D721Med (cell line): ENCODE results near the gene PGM5.

ENCODE experiments used
- DNase-seq: peaks from one replicate; pipeline ENCODE4 v3.0.0; 2011; ENCODE audit warnings: low spot score; ENCODE audit not compliant: insufficient read length
- FAIRE-seq: peaks from 2 replicates; lab custom pipeline; 2011; peaks lifted over from hg19 to GRCh38; lab: Jason Lieb, UNC
- TF ChIP-seq, protein P1 (sequence below): IDR thresholded peaks from 2 replicates; pipeline ENCODE4 v1.5.1; 2012; ENCODE audit warnings: mild to moderate bottlenecking, control low read depth; ENCODE audit not compliant: insufficient read depth; ENCODE audit errors: missing control alignments

The PGM5 gene

DNA sequence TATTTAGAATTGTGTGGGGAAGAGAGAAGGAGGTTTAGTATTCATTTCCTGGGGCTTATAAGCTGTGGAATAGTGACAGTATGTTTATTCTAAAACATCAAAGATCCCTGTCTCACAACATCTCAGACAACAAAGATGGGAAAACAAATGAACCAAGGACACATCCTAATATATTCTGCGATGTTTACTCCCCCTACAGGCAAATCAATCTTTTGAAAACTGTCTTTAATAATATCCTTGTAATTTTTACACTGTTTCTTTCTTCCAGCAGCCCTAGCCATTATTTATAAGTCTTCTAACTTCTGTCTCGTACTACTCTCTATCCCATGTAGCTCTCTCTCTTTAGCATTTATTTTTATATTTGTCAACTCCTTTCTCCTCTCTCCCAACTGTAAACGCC is 217.7 kb downstream of the PGM5 start:
- TF ChIP-seq, protein P1, sequence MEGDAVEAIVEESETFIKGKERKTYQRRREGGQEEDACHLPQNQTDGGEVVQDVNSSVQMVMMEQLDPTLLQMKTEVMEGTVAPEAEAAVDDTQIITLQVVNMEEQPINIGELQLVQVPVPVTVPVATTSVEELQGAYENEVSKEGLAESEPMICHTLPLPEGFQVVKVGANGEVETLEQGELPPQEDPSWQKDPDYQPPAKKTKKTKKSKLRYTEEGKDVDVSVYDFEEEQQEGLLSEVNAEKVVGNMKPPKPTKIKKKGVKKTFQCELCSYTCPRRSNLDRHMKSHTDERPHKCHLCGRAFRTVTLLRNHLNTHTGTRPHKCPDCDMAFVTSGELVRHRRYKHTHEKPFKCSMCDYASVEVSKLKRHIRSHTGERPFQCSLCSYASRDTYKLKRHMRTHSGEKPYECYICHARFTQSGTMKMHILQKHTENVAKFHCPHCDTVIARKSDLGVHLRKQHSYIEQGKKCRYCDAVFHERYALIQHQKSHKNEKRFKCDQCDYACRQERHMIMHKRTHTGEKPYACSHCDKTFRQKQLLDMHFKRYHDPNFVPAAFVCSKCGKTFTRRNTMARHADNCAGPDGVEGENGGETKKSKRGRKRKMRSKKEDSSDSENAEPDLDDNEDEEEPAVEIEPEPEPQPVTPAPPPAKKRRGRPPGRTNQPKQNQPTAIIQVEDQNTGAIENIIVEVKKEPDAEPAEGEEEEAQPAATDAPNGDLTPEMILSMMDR, result no peak
- DNase-seq (no peak), FAIRE-seq (no peak)

DNA sequence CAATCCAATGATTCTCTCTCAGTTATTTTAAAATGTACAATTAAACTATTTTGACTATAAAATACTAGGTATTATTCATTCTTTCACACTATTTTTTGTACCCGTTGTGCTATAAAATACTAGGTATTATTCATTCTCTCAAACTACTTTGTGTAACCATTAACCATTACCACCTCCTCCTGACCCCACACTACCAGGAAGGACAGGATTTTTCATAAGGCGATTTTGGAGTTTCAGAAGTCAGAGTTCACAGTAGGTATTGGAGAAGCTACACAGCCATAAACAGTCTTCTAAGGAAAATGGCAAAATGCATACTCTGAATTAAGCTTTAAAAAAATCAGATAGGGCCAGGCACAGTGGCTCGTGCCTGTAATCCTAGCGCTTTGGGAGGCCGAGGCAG is 219.4 kb downstream of the PGM5 start:
- no peak for FAIRE-seq
- TF ChIP-seq, protein P1, result no peak
- no peak for DNase-seq

DNA sequence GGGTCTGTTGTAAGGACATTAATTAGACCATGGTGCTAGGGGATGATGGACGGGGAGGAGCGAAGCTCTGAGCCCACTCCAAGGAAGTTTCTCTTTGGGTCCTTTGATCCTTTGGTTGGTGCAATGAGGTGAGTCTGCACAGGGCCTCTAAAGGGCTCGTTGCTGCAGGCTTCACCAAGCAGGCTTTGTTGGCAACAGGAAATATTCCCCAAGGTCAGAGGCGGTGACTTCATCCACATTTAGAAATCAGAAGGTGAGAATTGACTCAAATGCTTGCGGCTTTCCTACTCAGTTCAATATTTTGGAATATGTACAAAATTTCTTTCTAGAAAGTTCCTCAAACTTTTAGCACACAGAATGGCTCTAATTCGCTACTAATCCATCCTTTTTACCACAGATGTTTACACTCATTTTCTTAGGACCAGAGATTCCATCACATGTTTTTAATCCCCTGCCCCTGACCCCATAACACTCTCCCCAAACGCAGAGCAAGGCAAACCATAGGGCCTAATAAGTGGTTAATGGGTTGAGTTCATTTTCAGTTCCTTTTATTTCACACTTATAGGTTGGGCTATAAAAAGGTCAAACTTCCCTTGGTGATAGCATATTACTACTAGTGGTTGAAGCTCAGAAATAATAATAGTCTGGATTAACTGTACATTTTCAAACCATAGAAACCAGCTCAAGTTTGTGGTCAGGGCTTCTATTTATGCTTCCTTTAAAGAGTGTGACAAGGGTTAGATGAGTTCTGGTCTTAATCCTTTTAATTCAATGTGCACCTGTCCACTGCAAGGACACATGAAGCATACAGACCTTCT is 221.6 kb downstream of the PGM5 start:
- TF ChIP-seq, protein P1, result no peak
- DNase-seq (no peak), FAIRE-seq (no peak)
